ENCODE data around the gene GAS7. TPM values are rescaled to one million over a fixed set of nuclear protein-coding genes. Genes with fewer than 3 reads are reported as not detected.
A peak's percentile ranks its signal among the peaks of the same experiment; 100 is the strongest.

GAS7 gene
- total and polyA plus RNA-seq, 12 donors = 3.6 to 54.9 (median 28.0) TPM

GRCh38 chr17:9986754-9987382, 211.5 kb downstream of the GAS7 start:
- Histone ChIP-seq H3K36me3 (replicated peaks in 1 of 2) (no peaks in the 10 kb centered on the region), H3K4me1 (replicated peaks in 1 of 2) (peaks cover 0 to 11% of the 10 kb centered on the region in 2 donors), H3K27ac (no peak overlapping the region), H3K4me3 (no peak overlapping the region), H3K9me3 (replicated peaks in 1 of 3) (no peaks in the 10 kb centered on the region), H3K27me3 (no peaks in the 10 kb centered on the region)
- TF ChIP-seq POLR2A (IDR thresholded peaks at IDR 0.05) = no peak
- DNase-seq = no peak
- WGBS, 4 donors = 83 to 85% (median 84%) methylated on average over 4 to 9 of the region's 9 CpGs
- intact Hi-C loops (cut with DNase I) = no loop called here

GRCh38 chr17:9985646-9986045, 212.8 kb downstream of the GAS7 start:
- no peaks in the 10 kb centered on the region for H3K36me3 ChIP-seq (replicated peaks in 1 of 2)
- TF ChIP-seq, protein P1, sequence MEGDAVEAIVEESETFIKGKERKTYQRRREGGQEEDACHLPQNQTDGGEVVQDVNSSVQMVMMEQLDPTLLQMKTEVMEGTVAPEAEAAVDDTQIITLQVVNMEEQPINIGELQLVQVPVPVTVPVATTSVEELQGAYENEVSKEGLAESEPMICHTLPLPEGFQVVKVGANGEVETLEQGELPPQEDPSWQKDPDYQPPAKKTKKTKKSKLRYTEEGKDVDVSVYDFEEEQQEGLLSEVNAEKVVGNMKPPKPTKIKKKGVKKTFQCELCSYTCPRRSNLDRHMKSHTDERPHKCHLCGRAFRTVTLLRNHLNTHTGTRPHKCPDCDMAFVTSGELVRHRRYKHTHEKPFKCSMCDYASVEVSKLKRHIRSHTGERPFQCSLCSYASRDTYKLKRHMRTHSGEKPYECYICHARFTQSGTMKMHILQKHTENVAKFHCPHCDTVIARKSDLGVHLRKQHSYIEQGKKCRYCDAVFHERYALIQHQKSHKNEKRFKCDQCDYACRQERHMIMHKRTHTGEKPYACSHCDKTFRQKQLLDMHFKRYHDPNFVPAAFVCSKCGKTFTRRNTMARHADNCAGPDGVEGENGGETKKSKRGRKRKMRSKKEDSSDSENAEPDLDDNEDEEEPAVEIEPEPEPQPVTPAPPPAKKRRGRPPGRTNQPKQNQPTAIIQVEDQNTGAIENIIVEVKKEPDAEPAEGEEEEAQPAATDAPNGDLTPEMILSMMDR (IDR thresholded peaks at IDR 0.05) = no peak
- no peak for TF ChIP-seq POLR2A (IDR thresholded peaks at IDR 0.05)
- no peaks in the 10 kb centered on the region for H3K27me3 ChIP-seq
- H3K27ac ChIP-seq = no peak overlapping the region
- no peaks in the 10 kb centered on the region for H3K9me3 ChIP-seq (replicated peaks in 1 of 3)
- peaks cover 0 to 11% of the 10 kb centered on the region in 2 donors for H3K4me1 ChIP-seq (replicated peaks in 1 of 2)
- 61 to 79% (median 72%) methylated on average over 6 to 8 of the region's 8 CpGs for WGBS, 4 donors
- no peak overlapping the region for H3K4me3 ChIP-seq
- no peak for DNase-seq
- intact Hi-C loops (cut with DNase I) = no loop called here

DNA sequence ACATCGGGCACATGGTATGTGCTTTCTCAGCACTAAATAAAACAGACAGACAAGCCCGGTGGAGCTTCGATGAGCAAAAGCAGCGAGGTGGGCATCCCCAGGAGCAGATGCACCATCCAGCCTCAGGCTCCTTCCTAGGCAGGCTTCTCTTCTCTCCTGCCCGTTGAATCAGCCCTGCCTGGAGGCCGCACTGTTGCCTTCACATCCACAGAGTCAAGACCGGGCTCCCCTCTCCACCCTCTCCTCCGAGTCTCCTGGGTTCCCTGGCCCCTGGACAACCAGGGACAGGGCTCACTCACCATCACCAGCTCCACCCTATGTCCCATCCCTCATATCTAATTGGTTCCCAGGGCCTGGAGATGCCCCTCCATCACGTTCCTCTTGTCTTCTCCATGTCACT, 213.6 kb downstream of the GAS7 start:
- WGBS, 4 donors = 81 to 89% (median 86%) methylated on average over 9 of the region's 9 CpGs

GRCh38 chr17:9982159-9982558, 216.2 kb downstream of the GAS7 start:
- Histone ChIP-seq H3K9me3 (replicated peaks in 1 of 3) (no peaks in the 10 kb centered on the region), H3K27ac (no peak overlapping the region), H3K36me3 (replicated peaks in 1 of 2) (no peaks in the 10 kb centered on the region), H3K27me3 (no peaks in the 10 kb centered on the region), H3K4me1 (replicated peaks in 1 of 2) (peaks cover 0 to under 1% of the 10 kb centered on the region in 2 donors), H3K4me3 (no peak overlapping the region)
- no peak for DNase-seq
- no peak for TF ChIP-seq POLR2A (IDR thresholded peaks at IDR 0.05)
- TF ChIP-seq, protein P1 (IDR thresholded peaks at IDR 0.05) = peak in 4 of 6 experiments; percentile 9 to 22 (median 14)
- 68 to 71% (median 70%) methylated on average over 3 of the region's 3 CpGs for WGBS, 4 donors
- intact Hi-C loops (cut with DNase I) = no loop called here

More for the DNA sequence above, 213.6 kb downstream of the GAS7 start:
- no peaks in the 10 kb centered on the region for H3K36me3 ChIP-seq (replicated peaks in 1 of 2)
- no peaks in the 10 kb centered on the region for H3K27me3 ChIP-seq
- TF ChIP-seq, protein P1 (IDR thresholded peaks at IDR 0.05) = no peak
- TF ChIP-seq POLR2A (IDR thresholded peaks at IDR 0.05) = no peak
- H3K4me3 ChIP-seq = no peak overlapping the region
- no peaks in the 10 kb centered on the region for H3K9me3 ChIP-seq (replicated peaks in 1 of 3)
- no peak for DNase-seq
- intact Hi-C loops (cut with DNase I) = no loop called here
- H3K27ac ChIP-seq = no peak overlapping the region
- H3K4me1 ChIP-seq (replicated peaks in 1 of 2) = peaks cover 0 to 11% of the 10 kb centered on the region in 2 donors

DNA sequence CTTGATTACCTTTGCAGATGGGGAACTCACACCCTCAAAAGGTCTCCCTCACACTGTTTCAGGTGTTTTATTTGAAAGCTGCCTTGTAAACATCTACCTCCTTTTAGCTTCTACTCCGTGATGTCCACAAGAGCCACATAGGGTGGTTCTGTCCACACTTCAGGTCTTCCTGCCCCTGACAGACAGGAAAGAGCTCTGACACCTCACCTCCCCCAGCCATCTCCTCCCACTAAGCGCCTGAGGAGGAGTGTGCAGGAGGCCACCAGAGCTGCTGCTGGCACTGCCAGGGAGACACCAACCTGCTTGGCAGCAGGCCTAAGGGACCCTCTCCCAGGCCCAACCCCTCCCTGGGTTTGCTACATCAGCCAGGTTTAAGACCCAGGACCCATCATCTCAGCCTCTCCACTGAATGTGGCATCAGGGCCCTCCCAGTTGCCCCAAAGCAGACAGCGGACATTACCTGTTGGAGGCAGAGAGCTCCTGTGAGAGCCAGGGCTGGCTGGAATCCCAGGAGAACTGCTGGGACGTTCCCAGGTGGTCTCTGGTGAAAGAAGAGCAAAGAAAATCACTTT, 217.0 kb downstream of the GAS7 start:
- WGBS, 4 donors = 80 to 82% (median 81%) methylated on average over 2 to 4 of the region's 4 CpGs
- no peak for DNase-seq
- Histone ChIP-seq H3K27me3 (no peaks in the 10 kb centered on the region), H3K9me3 (replicated peaks in 1 of 3) (no peaks in the 10 kb centered on the region), H3K36me3 (replicated peaks in 1 of 2) (no peaks in the 10 kb centered on the region), H3K4me1 (replicated peaks in 1 of 2) (no peaks in the 10 kb centered on the region), H3K27ac (no peak overlapping the region), H3K4me3 (no peak overlapping the region)
- intact Hi-C loops (cut with DNase I) = no loop called here
- TF ChIP-seq, protein P1 (IDR thresholded peaks at IDR 0.05) = no peak
- TF ChIP-seq POLR2A (IDR thresholded peaks at IDR 0.05) = no peak
